ENCODE measurements around the gene MANEAL.

Gene MANEAL

DNA sequence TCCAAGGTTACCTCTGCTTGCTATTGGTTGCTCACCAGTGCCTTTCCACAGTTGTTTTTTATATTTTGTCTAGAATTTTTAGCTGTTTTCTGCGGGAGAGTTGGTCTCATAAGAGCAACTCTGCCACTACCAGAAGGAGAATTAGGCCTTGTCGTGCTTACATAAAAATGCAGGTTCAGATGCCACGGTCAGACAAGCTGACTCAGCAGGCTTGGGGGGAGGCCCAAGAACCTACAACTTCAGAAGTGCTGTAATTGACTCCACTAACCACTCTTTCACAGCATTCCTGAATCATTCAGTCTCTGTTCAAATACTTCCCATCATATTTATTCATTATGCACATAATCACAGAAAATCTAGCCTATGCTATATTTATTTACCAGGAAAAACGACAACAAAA is 37.5 kb downstream of the MANEAL start:
- no peak for DNase-seq

DNA sequence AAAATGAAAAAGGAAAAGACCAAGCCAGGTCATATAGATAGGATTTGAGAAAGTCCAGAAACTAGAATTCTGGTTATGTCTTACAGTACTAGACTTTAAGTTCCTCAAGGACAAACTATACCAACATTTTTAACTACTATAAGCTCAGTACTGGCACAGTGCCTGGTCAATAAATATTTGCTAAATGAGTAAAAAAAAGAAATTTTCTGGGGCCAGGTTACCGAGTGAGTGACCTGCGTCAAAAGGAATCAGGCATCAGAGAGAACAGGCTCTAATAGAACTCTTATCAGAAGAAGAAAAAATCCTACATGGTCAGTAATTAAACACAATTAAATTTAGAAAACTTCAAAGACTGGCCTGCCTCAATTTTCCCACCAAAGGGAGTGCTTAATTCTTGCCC is 38.2 kb downstream of the MANEAL start:
- DNase-seq, result no peak

DNA sequence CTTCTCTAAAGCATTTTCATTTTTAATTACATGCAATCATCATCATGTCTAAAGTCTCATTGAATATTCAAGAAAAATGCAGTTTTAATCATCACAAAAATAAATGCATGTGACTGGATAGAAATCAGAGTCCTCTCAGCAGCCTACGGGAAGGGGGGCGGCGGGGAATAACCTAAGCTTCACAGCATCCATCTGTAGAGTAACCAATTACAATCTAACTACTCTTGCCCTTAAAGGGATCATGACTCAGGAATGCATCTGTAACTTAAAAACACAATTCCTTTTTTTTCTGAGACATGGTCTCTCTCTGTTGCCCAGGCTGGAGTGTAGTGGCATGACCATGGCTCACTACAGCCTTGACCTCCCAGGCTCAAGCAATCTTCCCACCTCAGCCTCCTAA is 43.1 kb downstream of the MANEAL start:
- DNase-seq, result no peak

DNA sequence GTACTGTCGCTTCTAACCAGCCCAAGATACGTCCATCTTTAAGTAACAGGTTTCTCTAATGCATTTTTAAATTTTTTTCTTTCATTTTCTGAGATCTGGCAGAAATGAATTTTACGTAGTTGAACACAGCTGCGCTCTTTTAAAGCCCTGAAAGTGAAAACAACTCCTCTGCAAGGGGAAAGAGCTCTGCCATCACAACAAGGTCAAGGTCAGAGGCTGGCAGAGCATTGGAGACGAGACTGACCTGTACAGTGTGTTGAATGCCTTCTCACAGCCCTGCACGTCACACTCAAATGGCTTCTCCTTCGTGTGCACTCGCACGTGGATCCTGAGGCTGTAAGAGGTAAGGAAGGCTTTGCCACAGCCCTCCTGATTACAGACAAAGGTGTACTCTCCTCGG is 46.0 kb downstream of the MANEAL start:
- no peak for DNase-seq

DNA sequence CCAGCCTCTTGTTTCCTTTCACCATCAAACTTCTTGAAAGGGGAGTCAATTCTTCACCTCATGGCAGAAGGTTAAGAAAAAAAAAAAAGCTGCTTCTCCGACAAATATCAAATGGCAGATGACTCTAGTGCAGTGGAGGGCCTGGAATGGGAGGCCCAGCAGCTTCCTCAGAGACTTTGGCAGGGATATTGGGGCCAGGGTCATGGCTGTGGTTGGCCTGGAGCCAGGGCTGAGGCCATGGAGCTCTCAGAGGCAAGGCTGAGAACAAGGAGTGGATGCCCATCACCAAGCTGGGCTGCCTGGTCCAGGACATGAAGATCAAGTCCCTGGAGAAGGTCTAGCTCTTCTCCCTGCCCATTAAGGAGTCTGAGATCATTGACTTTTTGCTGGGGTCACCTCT is 47.1 kb downstream of the MANEAL start:
- DNase-seq, result no peak

DNA sequence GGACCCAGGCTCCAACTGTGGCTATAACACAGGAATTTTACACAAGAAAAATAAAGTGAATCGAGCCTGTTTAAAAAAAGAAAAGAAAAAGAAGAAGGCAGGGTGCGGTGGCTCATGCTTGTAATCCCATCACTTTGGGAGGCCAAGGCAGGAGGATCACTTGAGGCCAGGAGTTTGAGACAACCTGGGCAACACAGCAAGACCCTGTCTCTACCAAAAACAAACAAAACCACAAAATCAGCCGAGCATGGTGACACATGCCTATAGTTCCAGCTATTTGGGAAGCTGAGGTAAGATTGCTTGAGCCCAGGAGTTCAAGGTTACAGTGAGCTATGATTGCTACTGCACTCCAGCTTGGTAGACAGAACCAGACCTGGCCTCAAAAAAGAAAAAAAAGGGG is 48.0 kb downstream of the MANEAL start:
- DNase-seq, result no peak

DNA sequence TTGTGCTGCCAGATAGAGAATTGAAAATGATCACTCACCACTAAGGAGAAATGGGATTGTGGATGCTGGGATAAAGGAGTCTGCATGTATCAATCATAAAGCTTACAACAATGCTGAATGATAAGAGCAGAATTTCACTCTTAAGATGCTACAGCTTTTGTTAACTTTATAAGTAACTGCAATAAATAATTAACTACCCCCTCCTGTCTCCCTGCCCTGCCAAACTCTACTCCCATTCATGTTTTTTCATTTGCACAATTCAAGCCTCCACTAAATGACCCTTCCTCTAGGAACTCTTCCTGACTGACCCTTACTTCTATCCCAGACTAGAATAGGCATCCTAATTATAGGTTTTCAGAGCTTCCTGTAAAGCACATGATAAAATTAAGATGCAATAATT is 50.9 kb downstream of the MANEAL start:
- no peak for DNase-seq

DNA sequence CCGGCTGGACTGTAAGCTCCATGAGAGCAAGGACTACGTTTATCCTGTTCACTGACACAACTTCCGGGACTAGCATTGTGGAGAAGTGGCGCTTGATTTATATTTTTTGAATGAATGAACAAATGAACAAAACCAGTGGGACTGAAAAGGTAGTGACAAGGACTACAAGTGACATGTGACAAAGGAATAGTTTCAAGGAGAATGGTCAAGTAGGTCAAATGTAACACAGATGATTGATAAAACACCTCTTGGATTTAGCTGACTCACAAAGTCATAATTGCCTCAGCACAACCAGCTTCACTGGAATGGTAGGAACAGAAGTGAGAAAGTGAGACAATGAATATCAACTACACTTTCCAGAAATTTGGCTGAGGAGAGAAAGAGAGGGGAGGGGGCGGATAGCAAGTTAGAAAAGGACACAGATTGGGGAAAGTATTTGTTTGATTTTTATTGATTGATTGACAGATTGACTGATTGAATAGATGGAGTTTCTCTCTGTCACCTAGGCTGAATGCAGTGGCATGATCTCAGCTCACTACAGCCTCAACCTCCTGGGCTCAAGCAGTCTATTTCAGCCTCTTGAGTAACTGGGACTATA is 51.5 kb downstream of the MANEAL start:
- no peak for DNase-seq

DNA sequence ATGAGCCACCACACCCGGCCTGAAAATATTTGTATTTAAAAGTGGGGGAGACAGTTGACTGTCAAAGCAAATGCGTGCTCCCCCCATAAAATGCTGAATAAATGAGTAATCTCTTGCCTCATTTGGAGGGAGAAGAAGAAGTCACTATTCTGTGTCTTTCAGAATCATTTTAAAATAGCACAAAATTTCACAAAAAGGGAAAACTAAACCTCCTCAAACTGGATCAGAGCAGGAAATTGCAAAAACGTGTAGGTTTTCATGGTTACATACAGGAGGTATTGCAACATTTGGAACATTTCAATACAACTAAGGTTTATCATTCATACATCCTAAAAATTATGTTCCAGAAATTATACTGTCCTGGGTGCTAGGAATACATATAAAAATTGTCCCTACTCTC is 52.1 kb downstream of the MANEAL start:
- DNase-seq, result no peak

DNA sequence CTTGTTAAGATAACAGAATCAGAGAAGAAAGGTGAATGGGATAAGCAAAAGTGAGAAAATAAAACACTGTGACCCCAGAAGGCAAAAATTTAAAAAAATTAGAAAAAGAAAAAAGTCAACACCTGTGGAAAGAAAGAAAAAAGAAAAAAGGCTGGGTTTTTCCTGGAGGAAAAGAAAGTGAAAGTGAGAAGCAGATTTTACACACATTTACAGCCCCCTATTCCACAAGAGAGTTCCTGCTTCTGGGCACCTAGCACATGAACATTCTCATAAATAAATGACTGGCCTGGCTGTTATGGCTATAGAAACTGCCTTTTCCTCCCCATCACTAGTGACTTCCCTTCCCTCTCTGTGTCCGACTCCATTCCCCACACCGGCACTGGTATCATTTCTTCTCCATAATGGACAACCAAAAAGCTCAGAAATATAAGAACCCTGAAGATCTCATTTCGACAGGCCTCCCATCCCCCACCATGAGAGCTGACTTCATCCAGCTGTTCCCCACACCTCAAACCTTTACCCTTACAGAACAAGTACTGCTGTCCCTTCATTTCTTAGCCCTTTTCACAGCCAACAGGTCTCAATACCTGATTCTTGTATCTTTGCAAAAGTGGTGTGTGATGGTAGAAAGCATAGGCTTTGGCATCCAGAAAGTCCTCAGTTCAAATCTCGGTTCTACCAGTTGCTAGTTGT is 53.1 kb downstream of the MANEAL start:
- DNase-seq, result no peak

DNA sequence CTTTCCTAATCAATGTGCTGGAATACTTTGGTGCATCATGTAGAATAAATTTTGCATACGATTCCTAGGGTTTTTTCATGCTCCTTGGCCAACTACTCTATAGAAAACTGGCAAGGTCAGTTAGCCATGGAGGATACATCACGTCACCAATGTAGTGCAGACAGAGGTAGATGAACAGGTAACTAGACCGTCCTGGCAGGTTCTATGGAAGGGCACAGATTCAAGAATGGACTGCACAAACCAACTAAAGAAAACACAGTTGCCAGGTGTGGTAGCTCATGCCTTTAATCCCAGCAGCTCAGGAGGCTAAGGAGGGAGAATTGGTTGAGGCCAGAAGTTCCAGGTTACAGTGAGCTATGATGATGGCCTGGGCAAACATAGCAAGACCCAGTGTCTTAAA is 55.8 kb downstream of the MANEAL start:
- DNase-seq, result no peak

DNA sequence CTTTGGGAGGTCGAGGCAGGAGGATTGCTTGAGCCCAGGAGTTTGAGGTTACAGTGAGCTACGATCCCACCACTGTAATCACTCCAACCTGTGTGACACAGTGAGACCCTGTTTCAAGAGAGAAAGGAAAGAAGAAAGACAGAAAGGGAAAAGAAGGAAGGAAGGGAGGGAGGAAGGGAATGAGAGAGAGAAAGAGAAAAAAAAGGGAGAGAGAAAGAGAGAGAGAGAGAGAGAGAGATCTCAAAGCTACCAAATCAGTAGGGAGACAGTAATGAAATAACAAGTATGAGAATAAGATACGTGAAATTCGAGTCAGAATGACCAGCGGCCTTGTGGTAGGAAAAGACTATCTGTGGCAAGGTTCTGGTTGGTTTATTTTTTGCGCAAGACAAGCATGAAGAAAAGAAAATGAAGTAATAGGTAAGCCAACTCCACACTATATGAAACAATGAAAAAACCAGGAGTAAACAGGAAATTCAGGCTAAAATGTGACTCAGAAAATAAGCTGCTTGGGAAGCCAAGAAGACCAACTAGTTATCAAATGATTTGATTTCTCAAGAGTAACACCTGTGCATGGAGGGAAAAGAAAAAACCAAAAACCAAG is 56.8 kb downstream of the MANEAL start:
- DNase-seq, result no peak

Measured in stimulated activated naive CD4-positive, alpha-beta T cell (primary cell).